ENCODE data around the gene RAB44. TPM values are rescaled to one million over a fixed set of nuclear protein-coding genes. Genes with fewer than 3 reads are reported as not detected.

RAB44 gene
- total and polyA plus RNA-seq, 9 of the 15 experiments (the other 6 are each of a cell fraction or from before 2014, with no cell fraction given), result not detected

GRCh38 chr6:36660771-36661471 is 36.7 kb upstream of the RAB44 start (continued):
- 0 out of 2 replicates have a peak, but pooled peaks have one; percentile 42 for TF ChIP-seq PHB2 (IDR thresholded peaks at IDR 0.05; ENCODE audit: low read depth)
- TF ChIP-seq ZNF217 (CRISPR knock-in tag; IDR thresholded peaks at IDR 0.05), result no peak
- TF ChIP-seq E2F6 (IDR thresholded peaks at IDR 0.05; ENCODE audit: borderline replicate concordance in 1 of 2, extremely low read depth in 1 of 2, insufficient read depth in 1 of 2, insufficient read length in 1 of 2, low read depth in 1 of 2, low read length in 1 of 2, poor library complexity in 1 of 2, severe bottlenecking in 1 of 2), result peak; percentile 84 to 91
- TF ChIP-seq ZC3H8 (IDR thresholded peaks at IDR 0.05), result peak; percentile 17; the same call in 1 of the 2 replicates
- peak; percentile 98 for TF ChIP-seq HNRNPLL (IDR thresholded peaks at IDR 0.05; ENCODE audit: low read depth, low read length, poor library complexity, severe bottlenecking)
- no peak for TF ChIP-seq RNF2 (IDR thresholded peaks at IDR 0.05)
- TF ChIP-seq TARDBP (IDR thresholded peaks at IDR 0.05), result peak; percentile 56; the same call in 1 of the 2 replicates
- TF ChIP-seq NONO (IDR thresholded peaks at IDR 0.05; ENCODE audit: low read depth in 2 of 2, low read length in 1 of 2), result 0 out of 4 replicates have a peak, but pooled peaks of 1 of the 2 experiments have one; percentile 21
- TF ChIP-seq SMAD4 (CRISPR knock-in tag; conservative IDR thresholded peaks at IDR 0.05), result peak; percentile 97
- TF ChIP-seq MEIS2 (IDR thresholded peaks at IDR 0.05; ENCODE audit: partially characterized antibody), result no peak
- TF ChIP-seq, protein P1, sequence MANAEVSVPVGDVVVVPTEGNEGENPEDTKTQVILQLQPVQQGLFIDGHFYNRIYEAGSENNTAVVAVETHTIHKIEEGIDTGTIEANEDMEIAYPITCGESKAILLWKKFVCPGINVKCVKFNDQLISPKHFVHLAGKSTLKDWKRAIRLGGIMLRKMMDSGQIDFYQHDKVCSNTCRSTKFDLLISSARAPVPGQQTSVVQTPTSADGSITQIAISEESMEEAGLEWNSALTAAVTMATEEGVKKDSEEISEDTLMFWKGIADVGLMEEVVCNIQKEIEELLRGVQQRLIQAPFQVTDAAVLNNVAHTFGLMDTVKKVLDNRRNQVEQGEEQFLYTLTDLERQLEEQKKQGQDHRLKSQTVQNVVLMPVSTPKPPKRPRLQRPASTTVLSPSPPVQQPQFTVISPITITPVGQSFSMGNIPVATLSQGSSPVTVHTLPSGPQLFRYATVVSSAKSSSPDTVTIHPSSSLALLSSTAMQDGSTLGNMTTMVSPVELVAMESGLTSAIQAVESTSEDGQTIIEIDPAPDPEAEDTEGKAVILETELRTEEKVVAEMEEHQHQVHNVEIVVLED (CRISPR knock-in tag; IDR thresholded peaks at IDR 0.05), result peak; percentile 89
- no peak for TF ChIP-seq ZNF668 (CRISPR knock-in tag; IDR thresholded peaks at IDR 0.05)
- TF ChIP-seq RBFOX2 (IDR thresholded peaks at IDR 0.05; ENCODE audit: low read depth, low read length), result peak; percentile 52
- TF ChIP-seq NFIC (IDR thresholded peaks at IDR 0.05), result peak; percentile 86
- TF ChIP-seq ZNF57 (CRISPR knock-in tag; IDR thresholded peaks at IDR 0.05), result no peak
- TF ChIP-seq, protein P2, sequence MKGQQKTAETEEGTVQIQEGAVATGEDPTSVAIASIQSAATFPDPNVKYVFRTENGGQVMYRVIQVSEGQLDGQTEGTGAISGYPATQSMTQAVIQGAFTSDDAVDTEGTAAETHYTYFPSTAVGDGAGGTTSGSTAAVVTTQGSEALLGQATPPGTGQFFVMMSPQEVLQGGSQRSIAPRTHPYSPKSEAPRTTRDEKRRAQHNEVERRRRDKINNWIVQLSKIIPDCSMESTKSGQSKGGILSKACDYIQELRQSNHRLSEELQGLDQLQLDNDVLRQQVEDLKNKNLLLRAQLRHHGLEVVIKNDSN (CRISPR knock-in tag; IDR thresholded peaks at IDR 0.05), result peak; percentile 68
- TF ChIP-seq SAFB (IDR thresholded peaks at IDR 0.05; ENCODE audit: borderline replicate concordance, low read depth, low read length), result peak; percentile 49; the same call in 1 of the 2 replicates
- TF ChIP-seq MAFK (IDR thresholded peaks at IDR 0.05; ENCODE audit: low read length), result no peak
- TF ChIP-seq, protein P3, sequence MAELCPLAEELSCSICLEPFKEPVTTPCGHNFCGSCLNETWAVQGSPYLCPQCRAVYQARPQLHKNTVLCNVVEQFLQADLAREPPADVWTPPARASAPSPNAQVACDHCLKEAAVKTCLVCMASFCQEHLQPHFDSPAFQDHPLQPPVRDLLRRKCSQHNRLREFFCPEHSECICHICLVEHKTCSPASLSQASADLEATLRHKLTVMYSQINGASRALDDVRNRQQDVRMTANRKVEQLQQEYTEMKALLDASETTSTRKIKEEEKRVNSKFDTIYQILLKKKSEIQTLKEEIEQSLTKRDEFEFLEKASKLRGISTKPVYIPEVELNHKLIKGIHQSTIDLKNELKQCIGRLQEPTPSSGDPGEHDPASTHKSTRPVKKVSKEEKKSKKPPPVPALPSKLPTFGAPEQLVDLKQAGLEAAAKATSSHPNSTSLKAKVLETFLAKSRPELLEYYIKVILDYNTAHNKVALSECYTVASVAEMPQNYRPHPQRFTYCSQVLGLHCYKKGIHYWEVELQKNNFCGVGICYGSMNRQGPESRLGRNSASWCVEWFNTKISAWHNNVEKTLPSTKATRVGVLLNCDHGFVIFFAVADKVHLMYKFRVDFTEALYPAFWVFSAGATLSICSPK (IDR thresholded peaks at IDR 0.05; ENCODE audit: borderline replicate concordance), result peak; percentile 62; the same call in 1 of the 2 replicates
- TF ChIP-seq TOE1 (IDR thresholded peaks at IDR 0.05; ENCODE audit: borderline replicate concordance), result peak; percentile 60
- no peak for TF ChIP-seq TOE1 (CRISPR knock-in tag; IDR thresholded peaks at IDR 0.05; ENCODE audit: borderline replicate concordance, low read depth)

Measured in K562 (cell line).